H1 (cell line): ENCODE data around the gene PATJ.

Experiments used
- CREB1 ChIP-seq: IDR thresholded peaks from 2 replicates; pipeline ENCODE4 v1.6.1; 2012; ENCODE audit warnings: inconsistent platforms
- FOSL1 ChIP-seq: IDR thresholded peaks from 2 replicates; pipeline ENCODE4 v1.6.1; 2011; ENCODE audit warnings: mild to moderate bottlenecking, low read depth, low read length, moderate library complexity; ENCODE audit not compliant: insufficient read depth
- POLR2AphosphoS5 ChIP-seq: IDR thresholded peaks from 2 replicates; pipeline ENCODE4 v1.6.1; 2011; ENCODE audit warnings: low read depth, low read length
- SP2 ChIP-seq: IDR thresholded peaks from 2 replicates; pipeline ENCODE4 v1.6.1; 2012; ENCODE audit warnings: mild to moderate bottlenecking, low read length, inconsistent platforms
- SP4 ChIP-seq: IDR thresholded peaks from 2 replicates; pipeline ENCODE4 v1.6.1; 2012; ENCODE audit warnings: low read length, inconsistent platforms
- SRF ChIP-seq: IDR thresholded peaks from 2 replicates; pipeline ENCODE4 v1.6.1; 2011; ENCODE audit warnings: mild to moderate bottlenecking, low read depth, low read length, moderate library complexity
- TF ChIP-seq, protein P1 (sequence below), 3 experiments: IDR thresholded peaks; 1 replicate in 2 of 3; 2 replicates in 1 of 3; pipeline versions ENCODE4 v1.5.1 to v1.6.1; 2011; ENCODE audit warnings: low read length in 3 of 3, mild to moderate bottlenecking in 3 of 3, inconsistent platforms in 2 of 3, low read depth in 1 of 3, moderate library complexity in 1 of 3; ENCODE audit not compliant: insufficient read depth in 1 of 3; ENCODE audit errors: control extremely low read depth in 1 of 3

DNA sequence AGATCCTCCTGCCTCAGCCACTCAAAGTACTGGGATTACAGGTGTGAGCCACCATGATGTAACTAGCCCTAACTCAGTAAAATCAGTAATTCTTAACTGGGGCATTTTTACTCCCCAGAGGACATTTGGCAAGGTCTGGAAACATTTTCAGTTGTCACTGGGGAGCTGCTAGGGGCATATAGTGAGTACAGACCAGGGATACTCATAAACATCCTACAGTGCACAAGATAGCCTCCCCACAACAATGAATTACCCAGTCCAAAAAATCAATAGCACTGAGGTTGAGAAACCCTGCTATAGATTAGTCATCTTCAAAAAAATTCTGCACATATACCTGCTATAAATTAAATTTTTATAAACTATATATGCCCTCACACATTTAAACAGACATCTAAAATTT is 30.3 kb upstream of the PATJ start:
- no peak for TF ChIP-seq SRF
- no peak for TF ChIP-seq POLR2AphosphoS5
- no peak for TF ChIP-seq CREB1
- no peak for TF ChIP-seq SP4
- TF ChIP-seq, protein P1, sequence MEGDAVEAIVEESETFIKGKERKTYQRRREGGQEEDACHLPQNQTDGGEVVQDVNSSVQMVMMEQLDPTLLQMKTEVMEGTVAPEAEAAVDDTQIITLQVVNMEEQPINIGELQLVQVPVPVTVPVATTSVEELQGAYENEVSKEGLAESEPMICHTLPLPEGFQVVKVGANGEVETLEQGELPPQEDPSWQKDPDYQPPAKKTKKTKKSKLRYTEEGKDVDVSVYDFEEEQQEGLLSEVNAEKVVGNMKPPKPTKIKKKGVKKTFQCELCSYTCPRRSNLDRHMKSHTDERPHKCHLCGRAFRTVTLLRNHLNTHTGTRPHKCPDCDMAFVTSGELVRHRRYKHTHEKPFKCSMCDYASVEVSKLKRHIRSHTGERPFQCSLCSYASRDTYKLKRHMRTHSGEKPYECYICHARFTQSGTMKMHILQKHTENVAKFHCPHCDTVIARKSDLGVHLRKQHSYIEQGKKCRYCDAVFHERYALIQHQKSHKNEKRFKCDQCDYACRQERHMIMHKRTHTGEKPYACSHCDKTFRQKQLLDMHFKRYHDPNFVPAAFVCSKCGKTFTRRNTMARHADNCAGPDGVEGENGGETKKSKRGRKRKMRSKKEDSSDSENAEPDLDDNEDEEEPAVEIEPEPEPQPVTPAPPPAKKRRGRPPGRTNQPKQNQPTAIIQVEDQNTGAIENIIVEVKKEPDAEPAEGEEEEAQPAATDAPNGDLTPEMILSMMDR (IDR thresholded peaks at IDR 0.05; ENCODE audit: control extremely low read depth in 1 of 3, insufficient read depth in 1 of 3, low read depth in 1 of 3, low read length in 3 of 3) = no peak
- no peak for TF ChIP-seq SP2
- TF ChIP-seq FOSL1 = no peak
